ENCODE measurements around the gene STXBP1.

Gene STXBP1

GRCh38 chr9:127716412-127716811, 104.3 kb downstream of the STXBP1 start:
- no peak for DNase-seq

- DNase-seq: no peak
These were observed 105.7 kb downstream of the STXBP1 start for GRCh38 chr9:127717766-127718165.

- DNase-seq: no peak
These were observed 108.2 kb downstream of the STXBP1 start for GRCh38 chr9:127720031-127720864.

- no peak for DNase-seq
These were observed 108.8 kb downstream of the STXBP1 start for GRCh38 chr9:127720865-127721227.

- DNase-seq: peak; percentile 23
These were observed 109.3 kb downstream of the STXBP1 start for GRCh38 chr9:127721391-127721821.

- DNase-seq: peak; percentile 40
These were observed 110.1 kb downstream of the STXBP1 start for GRCh38 chr9:127722055-127722745.

- DNase-seq: no peak
These were observed 110.9 kb downstream of the STXBP1 start for GRCh38 chr9:127723013-127723412.

- no peak for DNase-seq
These were observed 111.4 kb downstream of the STXBP1 start for GRCh38 chr9:127723444-127723843.

- DNase-seq: no peak
These were observed 111.9 kb downstream of the STXBP1 start for GRCh38 chr9:127724012-127724411.

GRCh38 chr9:127726871-127727270, 114.8 kb downstream of the STXBP1 start:
- DNase-seq: no peak

- no peak for DNase-seq
These were observed 116.7 kb downstream of the STXBP1 start for GRCh38 chr9:127728808-127729207.

GRCh38 chr9:127729522-127730256, 117.6 kb downstream of the STXBP1 start:
- DNase-seq: no peak

GRCh38 chr9:127730262-127730661, 118.2 kb downstream of the STXBP1 start:
- no peak for DNase-seq

GRCh38 chr9:127730799-127731410, 118.8 kb downstream of the STXBP1 start:
- DNase-seq: no peak

- DNase-seq: no peak
These were observed 119.9 kb downstream of the STXBP1 start for GRCh38 chr9:127731938-127732337.

GRCh38 chr9:127732444-127732843, 120.4 kb downstream of the STXBP1 start:
- DNase-seq: no peak

GRCh38 chr9:127733614-127734013, 121.5 kb downstream of the STXBP1 start:
- no peak for DNase-seq

- no peak for DNase-seq
These were observed 122.2 kb downstream of the STXBP1 start for GRCh38 chr9:127734247-127734746.

- DNase-seq: peak; percentile 91
These were observed 122.9 kb downstream of the STXBP1 start, which contains the start of gene TOR2A for GRCh38 chr9:127734747-127735529. Gene TOR2A, minus strand, starts transcription at chr9:127735294. Its CDS starts 24 bp downstream, at chr9:127735270.

- DNase-seq: no peak
These were observed 123.6 kb downstream of the STXBP1 start for GRCh38 chr9:127735530-127736185.

GRCh38 chr9:127738666-127739065, 126.6 kb downstream of the STXBP1 start:
- no peak for DNase-seq
